NCI-H1930 (cell line): ENCODE measurements around the gene LGALS4.
"Not testable (repeated sequence)": the region's sequence is repeated elsewhere in the genome, so short reads cannot be mapped to it uniquely, and the experiment has no call there.

Source experiments
- DNase-seq, 2 experiments: peaks; one replicate each; lab custom pipeline; 2025; lab: John Stamatoyannopoulos, UW

Gene LGALS4

GRCh38 chr19:38842439-38843174 lies 29.9 kb upstream of the LGALS4 start:
- DNase-seq: no peak

DNA sequence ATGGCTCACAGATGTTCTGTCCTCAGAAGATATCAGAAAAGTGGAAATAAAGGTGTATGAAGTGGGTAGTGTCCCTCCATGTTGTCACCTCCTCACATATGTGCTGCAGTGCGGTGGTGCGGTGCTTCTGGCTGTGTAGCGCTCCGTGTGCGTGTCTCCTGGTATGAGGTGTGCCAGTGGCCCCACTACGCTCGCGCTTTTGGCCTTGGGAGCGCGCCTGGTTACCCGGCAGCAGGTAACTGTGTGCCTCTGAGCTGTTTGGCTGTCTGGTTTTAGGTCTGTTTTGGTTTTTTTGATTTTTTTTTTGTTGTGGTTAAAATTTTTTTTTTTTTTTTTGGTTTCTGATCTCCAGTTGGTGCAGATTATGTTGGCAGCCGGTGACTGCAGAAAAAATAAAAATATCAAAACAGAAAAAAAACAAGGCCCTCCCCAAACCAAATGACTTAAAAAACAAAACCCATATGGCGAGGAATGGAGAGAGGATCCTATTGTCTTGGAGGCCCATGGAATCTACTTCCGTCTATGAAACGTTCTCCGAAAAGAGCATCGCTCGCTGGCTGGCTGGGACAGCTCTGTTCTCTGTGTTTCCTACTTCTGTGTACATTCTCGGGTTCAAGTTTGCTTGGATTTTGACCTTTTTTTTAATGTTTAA lies 29.2 kb upstream of the LGALS4 start:
- no peak for DNase-seq

- DNase-seq: no peak
Measured at GRCh38 chr19:38841180-38841766, 28.5 kb upstream of the LGALS4 start.

DNA sequence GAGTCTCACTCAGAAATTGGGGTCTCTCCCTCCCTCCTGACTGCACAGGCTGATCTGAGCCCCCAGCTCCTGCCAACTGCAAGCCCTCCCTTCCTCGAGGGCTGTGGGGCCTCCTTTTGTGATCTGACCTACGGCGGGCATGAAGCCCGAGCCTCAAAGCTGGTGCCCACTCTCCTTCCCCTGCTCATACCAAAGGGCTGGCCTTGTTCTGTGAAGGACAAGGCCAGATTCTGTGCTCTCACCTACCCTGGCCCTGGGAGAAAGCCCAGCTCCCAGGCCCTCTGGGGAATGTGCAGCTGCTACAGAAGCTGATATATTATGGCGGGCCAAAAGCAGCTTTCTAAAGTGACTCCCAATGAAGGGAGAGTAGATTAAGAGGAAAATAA lies 27.8 kb upstream of the LGALS4 start:
- DNase-seq: no peak

DNA sequence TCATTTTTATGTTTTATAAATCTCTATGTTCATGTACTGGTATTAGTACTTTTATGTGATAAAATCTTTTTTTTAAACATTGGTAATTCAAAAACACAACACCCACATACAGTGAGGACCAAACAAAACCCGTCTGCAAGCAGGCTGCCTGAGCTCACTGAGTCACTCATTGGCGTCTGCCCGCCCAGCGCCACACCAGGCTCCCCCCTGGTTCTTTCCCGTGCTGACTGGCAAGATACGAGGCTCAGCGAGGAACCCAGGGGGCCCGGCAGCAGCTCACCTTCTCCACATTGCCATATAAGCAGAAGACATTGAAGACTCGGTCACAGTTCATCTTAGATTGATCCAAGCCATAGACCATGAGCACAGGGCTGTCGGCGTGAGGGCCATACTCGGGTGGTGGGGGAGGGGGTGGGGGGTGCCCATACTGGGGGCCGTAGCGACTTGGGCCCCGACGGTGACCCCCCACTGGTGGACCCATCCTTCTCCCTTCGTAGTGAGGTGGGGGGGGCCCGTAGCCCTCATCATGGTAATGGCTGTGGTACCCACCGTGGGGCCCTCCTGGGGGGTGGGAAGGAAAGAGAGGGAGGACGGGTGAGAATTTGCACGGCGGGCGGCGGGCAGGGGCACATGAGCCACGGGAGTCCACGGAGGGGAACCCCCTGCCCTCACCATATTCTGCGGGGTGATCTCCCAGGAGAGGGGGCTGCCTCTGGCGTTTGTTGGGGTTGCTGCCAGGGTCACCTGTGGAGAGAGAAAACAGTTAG lies 27.3 kb upstream of the LGALS4 start:
- no peak for DNase-seq

- DNase-seq: no peak
Measured at GRCh38 chr19:38838986-38839761, 26.4 kb upstream of the LGALS4 start.

DNA sequence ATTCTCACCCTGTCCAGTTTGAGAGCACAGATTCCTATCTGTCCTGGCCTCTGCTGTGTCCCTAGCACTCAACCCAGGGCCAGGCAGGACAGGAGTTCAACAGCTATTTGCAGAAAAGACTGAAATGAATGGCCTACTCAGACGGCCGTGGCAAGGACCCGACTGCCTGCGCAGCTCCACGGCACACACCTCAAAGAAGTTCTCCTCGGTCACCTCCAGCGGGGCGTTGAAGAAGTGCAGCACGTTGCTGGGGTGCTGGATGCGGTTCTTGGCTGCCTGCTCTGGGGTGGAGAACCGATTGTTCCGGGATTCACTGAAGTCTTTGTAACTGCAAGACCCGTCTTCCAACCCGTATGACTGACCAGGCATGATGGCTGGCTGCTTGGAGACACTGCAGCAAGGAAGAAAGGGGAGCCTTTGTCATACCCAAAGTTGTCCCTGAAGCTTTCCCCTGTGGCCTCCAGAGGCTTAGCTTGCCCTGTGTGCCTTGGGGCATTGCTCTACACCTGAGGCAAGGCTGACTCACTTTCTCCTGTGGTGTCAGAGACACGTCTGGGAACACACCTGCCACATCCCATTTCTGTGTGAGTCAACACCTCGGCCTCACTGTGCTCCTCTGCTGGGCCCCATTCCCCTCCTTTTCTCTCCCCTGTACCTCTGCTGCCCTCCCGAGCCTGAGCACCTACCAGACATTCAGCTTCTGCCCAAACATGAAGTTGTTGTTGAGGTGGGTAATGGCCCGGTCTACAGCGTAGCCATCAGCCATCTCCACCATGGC lies 25.7 kb upstream of the LGALS4 start:
- no peak for DNase-seq

DNA sequence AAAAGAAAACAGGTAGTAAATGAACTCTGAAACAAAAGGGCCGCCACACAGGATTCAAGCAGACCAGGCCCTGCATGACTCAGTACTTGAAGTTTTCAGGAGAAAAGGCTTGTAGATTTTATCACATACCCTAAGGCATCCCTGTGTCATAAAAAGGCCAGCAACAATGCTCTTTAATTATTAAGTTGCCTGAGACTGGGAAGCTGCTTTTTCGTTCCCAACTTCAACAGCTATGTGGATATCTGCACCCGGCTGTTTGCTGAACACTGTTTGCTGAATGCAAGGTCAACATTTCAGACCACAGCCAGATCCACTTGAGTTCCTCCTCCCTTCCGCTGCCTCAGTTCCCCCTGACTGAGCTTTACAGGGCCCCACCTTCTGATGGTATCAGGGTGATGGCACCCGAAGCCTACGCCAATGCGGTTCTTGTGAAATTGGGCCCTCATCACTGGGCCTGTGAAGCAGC lies 24.9 kb upstream of the LGALS4 start:
- no peak for DNase-seq

- no peak for DNase-seq
Measured at GRCh38 chr19:38836983-38837626, 24.4 kb upstream of the LGALS4 start.

GRCh38 chr19:38836159-38836982 lies 23.6 kb upstream of the LGALS4 start:
- no peak for DNase-seq

DNA sequence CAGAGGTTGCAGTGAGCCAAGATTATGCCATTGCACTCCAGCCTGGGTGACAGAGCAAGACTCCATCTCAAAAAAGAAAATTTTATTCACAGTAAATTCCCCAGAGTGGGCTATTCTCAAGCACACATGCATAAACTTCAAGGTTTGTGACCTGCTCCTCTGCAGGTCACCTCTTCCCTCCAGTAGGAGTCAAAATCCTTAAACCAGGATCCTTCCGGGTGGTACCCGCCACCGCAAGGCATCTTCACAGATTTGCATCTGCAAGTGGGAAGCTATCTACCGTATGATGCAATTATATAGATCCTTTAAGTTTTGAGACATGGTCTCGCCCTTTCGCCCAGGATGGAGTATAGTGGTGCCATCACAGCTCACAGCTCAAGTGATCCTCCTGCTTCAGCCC lies 21.8 kb upstream of the LGALS4 start:
- no peak for DNase-seq

DNA sequence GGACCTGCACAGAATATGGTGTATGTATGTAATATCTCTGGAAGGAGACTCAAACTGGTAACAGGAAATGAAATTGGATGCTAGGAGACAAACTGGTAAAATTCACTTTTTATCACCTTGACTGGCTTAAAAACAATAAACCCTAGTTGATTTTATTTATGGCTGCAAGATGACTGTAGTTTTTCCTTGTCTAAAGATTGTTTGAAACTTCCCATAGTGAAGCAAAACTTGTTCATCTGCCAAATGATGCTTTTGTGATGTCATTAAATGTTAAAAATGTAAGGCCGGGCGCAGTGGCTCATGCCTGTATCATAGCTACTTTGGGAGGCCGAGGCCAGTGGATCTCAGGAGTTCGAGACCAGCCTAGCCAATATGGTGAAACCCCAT lies 21.4 kb upstream of the LGALS4 start:
- no peak for DNase-seq

GRCh38 chr19:38833092-38833425 lies 20.3 kb upstream of the LGALS4 start:
- no peak for DNase-seq

- no peak for DNase-seq
Measured at GRCh38 chr19:38831142-38831605, 18.4 kb upstream of the LGALS4 start.

GRCh38 chr19:38830039-38830733 lies 17.4 kb upstream of the LGALS4 start:
- no peak for DNase-seq

- not testable (repeated sequence) for DNase-seq
Measured at GRCh38 chr19:38829203-38829602, 16.5 kb upstream of the LGALS4 start.

GRCh38 chr19:38826856-38827551 lies 14.3 kb upstream of the LGALS4 start:
- DNase-seq: no peak

DNA sequence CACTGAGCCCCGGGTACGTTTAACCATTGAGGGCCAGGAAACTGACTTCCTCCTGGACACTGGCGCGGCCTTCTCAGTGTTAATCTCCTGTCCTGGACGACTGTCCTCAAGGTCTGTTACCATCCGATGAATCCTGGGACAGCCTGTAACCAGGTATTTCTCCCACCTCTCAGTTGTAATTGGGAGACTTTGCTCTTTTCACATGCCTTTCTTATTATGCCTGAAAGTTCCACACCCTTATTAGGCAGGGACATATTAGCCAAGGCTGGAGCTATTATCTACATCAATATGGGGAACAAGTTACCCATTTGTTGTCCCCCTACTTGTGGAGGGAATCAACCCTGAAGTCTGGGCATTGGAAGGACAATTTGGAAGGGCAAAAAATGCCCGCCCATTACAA lies 13.2 kb upstream of the LGALS4 start:
- not testable (repeated sequence) for DNase-seq
